Epithelial cell of esophagus (primary cell): ENCODE data around the gene PRSS33.

Source experiments
- DNase-seq: peaks from one replicate; pipeline ENCODE4 v3.0.0; 2010; ENCODE audit warnings: low read depth
- H3K4me3 ChIP-seq: 2 replicates; pipeline ENCODE4 v1.5.1; 2011; ENCODE audit warnings: mild to moderate bottlenecking, low read length, control low read depth
- CTCF ChIP-seq: IDR thresholded peaks from 2 replicates; pipeline ENCODE4 v1.5.1; 2011; ENCODE audit warnings: low read depth, mild to moderate bottlenecking, low read length, control low read depth, inconsistent platforms; ENCODE audit not compliant: insufficient read depth; ENCODE audit errors: missing control alignments

Gene PRSS33

GRCh38 chr16:2829501-2830354 is 42.4 kb upstream of the PRSS33 start, which contains the start of gene ZG16B:
Gene ZG16B (plus strand): TSS chr16:2830303. CDS start chr16:2830442, 139 bp downstream.
- no peak within 1 kb of the TSS for H3K4me3 ChIP-seq
- peak; percentile 18 for DNase-seq
- no peak for TF ChIP-seq CTCF

GRCh38 chr16:2828876-2829430 is 41.6 kb upstream of the PRSS33 start:
- no peak for TF ChIP-seq CTCF
- H3K4me3 ChIP-seq = no peak overlapping the region
- no peak for DNase-seq

- H3K4me3 ChIP-seq = no peak overlapping the region
- no peak for DNase-seq
- no peak for TF ChIP-seq CTCF
These were observed 41.1 kb upstream of the PRSS33 start for GRCh38 chr16:2828521-2828840.

- no peak overlapping the region for H3K4me3 ChIP-seq
- no peak for DNase-seq
- TF ChIP-seq CTCF = no peak
These were observed 40.6 kb upstream of the PRSS33 start for GRCh38 chr16:2827831-2828520.

- TF ChIP-seq CTCF = no peak
- no peak overlapping the region for H3K4me3 ChIP-seq
- no peak for DNase-seq
These were observed 40.0 kb upstream of the PRSS33 start for GRCh38 chr16:2827374-2827791.

GRCh38 chr16:2826591-2827373 is 39.4 kb upstream of the PRSS33 start:
- no peak for DNase-seq
- no peak for TF ChIP-seq CTCF
- H3K4me3 ChIP-seq = no peak overlapping the region
